PC-9 (cell line): Measurements from ENCODE around the gene CRYGN.

Experiments
- CTCF ChIP-seq: fragments of 200-600 bp; sonication (generic); conservative IDR thresholded peaks from 2 replicates; pipeline ENCODE4 v1.6.1; 2017; ENCODE audit warnings: mixed run types, antibody characterized with exemption, mild to moderate bottlenecking, moderate library complexity
- EZH2 ChIP-seq: fragments of 200-600 bp; sonication (generic); IDR thresholded peaks from 2 replicates; pipeline ENCODE4 v1.8.0; 2017; ENCODE audit warnings: antibody characterized with exemption, low read depth

DNA sequence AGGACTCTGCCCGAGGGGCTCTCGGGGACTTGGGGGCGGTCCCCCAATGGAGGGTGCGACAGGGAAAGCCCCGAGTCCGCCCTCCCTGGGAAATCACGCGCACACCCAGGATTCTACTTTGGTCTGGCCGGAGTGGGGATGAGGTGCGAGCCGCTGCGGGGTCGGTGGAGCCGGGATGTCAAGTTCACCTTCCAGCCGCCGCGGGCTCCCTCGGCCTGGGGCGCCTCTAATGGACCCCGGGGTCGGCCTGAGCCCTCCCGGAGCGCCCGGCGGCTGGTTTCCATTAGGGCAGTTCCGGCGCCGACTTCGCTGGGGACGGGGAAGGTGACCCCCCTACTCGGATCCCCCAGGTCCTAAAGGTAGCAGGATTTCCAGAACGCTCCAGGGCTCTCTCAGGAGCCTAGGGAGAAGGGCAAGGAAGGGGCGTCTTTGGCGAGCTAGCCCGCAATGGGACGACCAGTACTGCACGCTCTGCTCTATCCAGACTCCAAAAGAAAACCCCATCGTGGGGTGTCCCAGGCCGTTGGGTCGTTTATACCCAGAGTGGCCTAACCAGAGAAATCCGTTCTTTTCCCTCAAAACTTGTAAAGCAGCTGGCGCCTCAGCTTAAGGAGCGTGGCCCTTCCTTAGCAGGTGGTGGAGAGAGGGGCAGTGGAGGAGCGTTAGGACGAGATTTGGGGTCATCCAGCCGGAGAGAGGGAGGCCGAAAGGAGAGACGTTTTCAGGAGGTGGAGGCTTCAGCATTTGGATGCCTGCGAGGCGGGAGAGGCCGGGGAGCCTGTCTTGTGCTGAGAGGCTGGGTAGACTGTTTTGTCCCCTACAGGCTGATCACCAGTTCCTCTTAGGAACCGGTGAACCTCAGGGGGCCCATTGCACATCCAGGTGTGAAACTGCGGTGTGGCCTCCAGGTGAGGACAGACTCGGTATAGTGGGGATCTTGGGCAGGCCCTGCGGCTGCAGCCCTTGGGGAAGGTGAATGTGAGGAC, 29.2 kb downstream of the CRYGN start:
- no peak for TF ChIP-seq CTCF
- no peak for TF ChIP-seq EZH2
